ENCODE results near the gene RIPOR3. TPM values are rescaled to one million over a fixed set of nuclear protein-coding genes. Genes with fewer than 3 reads are reported as not detected.

Gene RIPOR3, protein sequence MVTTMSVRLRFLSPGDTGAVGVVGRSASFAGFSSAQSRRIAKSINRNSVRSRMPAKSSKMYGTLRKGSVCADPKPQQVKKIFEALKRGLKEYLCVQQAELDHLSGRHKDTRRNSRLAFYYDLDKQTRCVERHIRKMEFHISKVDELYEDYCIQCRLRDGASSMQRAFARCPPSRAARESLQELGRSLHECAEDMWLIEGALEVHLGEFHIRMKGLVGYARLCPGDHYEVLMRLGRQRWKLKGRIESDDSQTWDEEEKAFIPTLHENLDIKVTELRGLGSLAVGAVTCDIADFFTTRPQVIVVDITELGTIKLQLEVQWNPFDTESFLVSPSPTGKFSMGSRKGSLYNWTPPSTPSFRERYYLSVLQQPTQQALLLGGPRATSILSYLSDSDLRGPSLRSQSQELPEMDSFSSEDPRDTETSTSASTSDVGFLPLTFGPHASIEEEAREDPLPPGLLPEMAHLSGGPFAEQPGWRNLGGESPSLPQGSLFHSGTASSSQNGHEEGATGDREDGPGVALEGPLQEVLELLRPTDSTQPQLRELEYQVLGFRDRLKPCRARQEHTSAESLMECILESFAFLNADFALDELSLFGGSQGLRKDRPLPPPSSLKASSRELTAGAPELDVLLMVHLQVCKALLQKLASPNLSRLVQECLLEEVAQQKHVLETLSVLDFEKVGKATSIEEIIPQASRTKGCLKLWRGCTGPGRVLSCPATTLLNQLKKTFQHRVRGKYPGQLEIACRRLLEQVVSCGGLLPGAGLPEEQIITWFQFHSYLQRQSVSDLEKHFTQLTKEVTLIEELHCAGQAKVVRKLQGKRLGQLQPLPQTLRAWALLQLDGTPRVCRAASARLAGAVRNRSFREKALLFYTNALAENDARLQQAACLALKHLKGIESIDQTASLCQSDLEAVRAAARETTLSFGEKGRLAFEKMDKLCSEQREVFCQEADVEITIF
- 1.2 and 8.6 TPM in 2 replicates for total RNA-seq

DNA sequence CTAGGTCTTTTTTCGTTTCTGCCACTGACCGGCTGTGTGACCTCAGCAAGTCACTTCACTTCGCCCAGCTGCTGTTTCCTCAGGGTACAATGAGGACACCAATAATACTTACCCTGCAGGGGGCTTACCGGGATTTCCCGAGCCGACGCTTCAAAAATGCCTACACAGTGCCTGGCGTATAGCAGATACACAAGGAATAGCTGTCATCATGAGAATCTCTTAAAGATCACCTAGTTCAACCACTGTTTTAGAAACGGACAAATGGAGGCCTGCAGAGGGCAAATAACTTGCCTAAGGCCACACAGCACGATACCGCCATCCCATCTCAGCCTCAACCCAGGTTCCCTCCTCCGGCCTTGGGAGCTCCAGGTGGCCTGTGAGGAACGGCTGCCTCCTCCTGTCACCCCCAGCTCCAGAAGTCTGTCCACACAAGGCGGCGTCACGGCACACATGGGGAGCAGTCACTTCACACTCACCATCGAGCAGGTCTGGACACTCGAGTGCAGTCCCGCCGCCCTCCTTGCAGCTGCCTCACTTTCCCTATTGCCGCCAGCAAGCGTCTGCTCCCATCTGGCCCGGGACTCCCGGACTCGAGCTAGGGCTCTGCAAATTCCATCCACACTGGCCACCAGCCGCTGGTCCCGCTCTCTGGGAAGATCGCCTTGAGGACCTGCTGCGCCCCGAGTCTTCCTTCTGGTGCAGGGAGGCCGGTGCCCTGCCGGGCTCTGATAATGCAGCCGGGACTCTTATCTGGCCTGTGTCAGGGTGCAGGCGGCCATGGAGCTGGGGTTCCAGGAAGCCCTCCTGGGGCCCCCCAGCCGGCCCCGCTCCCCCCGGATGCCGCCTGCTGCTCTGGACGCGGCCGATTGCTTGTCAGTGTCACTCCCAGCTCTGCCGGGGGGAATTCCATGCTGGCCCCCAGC lies at the start of gene RIPOR3:
Gene RIPOR3, minus strand, starts transcription at position 893 of the 923 bp plus-strand sequence. Its CDS starts 414 bp downstream, at position 479.

GRCh38 chr20:50731055-50731929 lies 40.0 kb upstream of the RIPOR3 start, which contains the start of gene PARD6B:
Gene PARD6B, plus strand, starts transcription at chr20:50731580. Its CDS starts 207 bp downstream, at chr20:50731787.

Other genes with a start within 250 kb of the RIPOR3 start
- gene PTPN1, start 181.2 kb downstream of the RIPOR3 start, total RNA-seq, result 22.6 and 44.7 TPM in 2 replicates
- 0.37 and 0.59 TPM in 2 replicates for gene PARD6B, start 40.0 kb upstream of the RIPOR3 start, total RNA-seq
- 11.6 and 15.9 TPM in 2 replicates for gene BCAS4, start 103.5 kb upstream of the RIPOR3 start, total RNA-seq
- 34.4 and 55.5 TPM in 2 replicates for gene ADNP, start 239.9 kb upstream of the RIPOR3 start, total RNA-seq